IMR-90 (cell line): ENCODE measurements around the gene PEX19. TPM values are rescaled to one million over a fixed set of nuclear protein-coding genes. Genes with fewer than 3 reads are reported as not detected.

ENCODE experiments used
- ATAC-seq: fragments of 200-7000 bp; cut with Tn5 transposase; 2 replicates; pipeline ENCODE4 v1.9.1; 2020; ENCODE audit warnings: low read depth, mild to moderate bottlenecking, moderate library complexity
- BruUV-seq: library from RNA; stranded (reverse); fragments of 400-500 nt; replicated peaks from 2 replicates; lab custom pipeline; 2021; lab: Mats Ljungman, UMichigan
- CTCF ChIA-PET: fragments of 300-600 bp; formaldehyde crosslinking; extraction: SDS; loops from one replicate; lab custom pipeline; 2021; ENCODE audit warnings: antibody characterized with exemption; lab: Yijun Ruan, JAX
- POLR2A ChIA-PET: fragments of 300-600 bp; sonication (Branson Sonifier 250); formaldehyde crosslinking; loops from one replicate; lab custom pipeline; 2022; ENCODE audit warnings: antibody characterized with exemption; ENCODE audit not compliant: unreplicated experiment; lab: Charles Lee
- DNase-seq: peaks from one replicate; pipeline ENCODE4 v3.0.0; 2013
- H2AFZ ChIP-seq: replicated peaks from 2 replicates; pipeline ENCODE3; 2013; ENCODE audit warnings: low read length, mild to moderate bottlenecking; ENCODE audit not compliant: poor library complexity
- H2AK5ac ChIP-seq: 2 replicates; pipeline ENCODE4 v1.6.1; 2013; ENCODE audit warnings: low read depth, low read length, inconsistent platforms
- H2AK9ac ChIP-seq: replicated peaks from 2 replicates; pipeline ENCODE3; 2013; ENCODE audit warnings: mild to moderate bottlenecking, low read depth, low read length, moderate library complexity; ENCODE audit not compliant: poor library complexity
- H2BK120ac ChIP-seq: 2 replicates; pipeline ENCODE4 v1.6.1; 2013; ENCODE audit warnings: low read depth, low read length, inconsistent platforms
- H2BK15ac ChIP-seq: 3 replicates; pipeline ENCODE4 v1.6.1; 2013; ENCODE audit warnings: low read depth, low read length, inconsistent platforms
- H2BK20ac ChIP-seq: 2 replicates; pipeline ENCODE4 v1.6.1; 2013; ENCODE audit warnings: low read depth, mild to moderate bottlenecking, inconsistent platforms, low read length, moderate library complexity
- H2BK5ac ChIP-seq: 2 replicates; pipeline ENCODE4 v1.6.1; 2013; ENCODE audit warnings: mild to moderate bottlenecking, low read depth, low read length, inconsistent platforms; ENCODE audit not compliant: poor library complexity, severe bottlenecking
- H3K14ac ChIP-seq: replicated peaks from 2 replicates; pipeline ENCODE4 v1.6.1; 2013; ENCODE audit warnings: low read depth, low read length, inconsistent platforms
- H3K18ac ChIP-seq: 2 replicates; pipeline ENCODE4 v1.6.1; 2013; ENCODE audit warnings: low read depth, low read length, control low read depth
- H3K23ac ChIP-seq: 2 replicates; pipeline ENCODE4 v1.6.1; 2013; ENCODE audit warnings: low read depth, low read length, inconsistent platforms
- H3K27ac ChIP-seq: 2 replicates; pipeline ENCODE4 v1.5.1; 2013; ENCODE audit warnings: mild to moderate bottlenecking, control low read depth, low read length; ENCODE audit not compliant: insufficient read depth
- H3K27me3 ChIP-seq: 2 replicates; pipeline ENCODE4 v1.6.1; 2013; ENCODE audit warnings: low read length; ENCODE audit not compliant: control insufficient read depth, insufficient read depth
- H3K36me3 ChIP-seq: 2 replicates; pipeline ENCODE4 v1.6.1; 2013; ENCODE audit warnings: low read length, mixed read lengths; ENCODE audit not compliant: control insufficient read depth, insufficient read depth
- H3K4ac ChIP-seq: 2 replicates; pipeline ENCODE4 v1.6.1; 2013; ENCODE audit warnings: low read depth, low read length, inconsistent platforms
- H3K4me1 ChIP-seq: 2 replicates; pipeline ENCODE4 v1.6.1; 2013; ENCODE audit warnings: low read length, mixed read lengths; ENCODE audit not compliant: control insufficient read depth, insufficient read depth
- H3K4me2 ChIP-seq: 2 replicates; pipeline ENCODE4 v1.6.1; 2013; ENCODE audit warnings: low read depth, mild to moderate bottlenecking, control low read depth, low read length, moderate library complexity
- H3K4me3 ChIP-seq: 2 replicates; pipeline ENCODE4 v1.5.1; 2013; ENCODE audit warnings: low read depth, mild to moderate bottlenecking, control low read depth, low read length, moderate library complexity; ENCODE audit not compliant: insufficient read depth
- H3K56ac ChIP-seq: 2 replicates; pipeline ENCODE4 v1.6.1; 2013; ENCODE audit warnings: low read length, inconsistent platforms; ENCODE audit not compliant: insufficient read depth; ENCODE audit errors: extremely low read depth
- H3K79me1 ChIP-seq, 2 experiments: 2 replicates each; pipeline ENCODE4 v1.6.1; 2013; ENCODE audit warnings: low read length in 2 of 2, inconsistent platforms in 1 of 2, low read depth in 1 of 2
- H3K9ac ChIP-seq: 2 replicates; pipeline ENCODE4 v1.6.1; 2013; ENCODE audit warnings: low read depth, low read length, control low read depth
- H3K9me1 ChIP-seq: 2 replicates; pipeline ENCODE4 v1.6.1; 2013; ENCODE audit warnings: low read length, inconsistent platforms; ENCODE audit not compliant: insufficient read depth
- H3K9me3 ChIP-seq: 2 replicates; pipeline ENCODE4 v1.6.1; 2013; ENCODE audit warnings: low read length; ENCODE audit not compliant: control insufficient read depth, insufficient read depth
- H4K20me1 ChIP-seq: 2 replicates; pipeline ENCODE4 v1.6.1; 2013; ENCODE audit warnings: low read length, inconsistent platforms; ENCODE audit not compliant: insufficient read depth
- H4K5ac ChIP-seq: 2 replicates; pipeline ENCODE4 v1.6.1; 2013; ENCODE audit warnings: mild to moderate bottlenecking, low read depth, low read length, control low read depth
- H4K8ac ChIP-seq, 2 experiments: 2 replicates each; pipeline ENCODE4 v1.6.1; 2013; ENCODE audit warnings: low read depth in 2 of 2, low read length in 2 of 2, control low read depth in 1 of 2, inconsistent platforms in 1 of 2
- H4K91ac ChIP-seq: 2 replicates; pipeline ENCODE4 v1.6.1; 2013; ENCODE audit warnings: low read depth, low read length, inconsistent platforms; ENCODE audit not compliant: insufficient read depth
- MAFK ChIP-seq: IDR thresholded peaks from 2 replicates; pipeline ENCODE4 v1.6.1; 2012; ENCODE audit warnings: low read depth, low read length, improper control_type of control experiment
- MXI1 ChIP-seq: IDR thresholded peaks from 2 replicates; pipeline ENCODE4 v1.6.1; 2012; ENCODE audit warnings: low read depth, mild to moderate bottlenecking, low read length, moderate library complexity, borderline replicate concordance
- POLR2A ChIP-seq: IDR thresholded peaks from 2 replicates; pipeline ENCODE4 v1.6.1; 2012; ENCODE audit warnings: mild to moderate bottlenecking, low read depth, low read length
- RCOR1 ChIP-seq: IDR thresholded peaks from 2 replicates; pipeline ENCODE4 v1.6.1; 2012; ENCODE audit warnings: mild to moderate bottlenecking, low read length, improper control_type of control experiment; ENCODE audit not compliant: insufficient replicate concordance
- WGBS, 2 experiments: methylation state at CpG; one replicate each; pipeline versions ENCODE4 v1.1.5 to v1.1.7; 2013; ENCODE audit warnings: missing lambda C conversion rate in 2 of 2; ENCODE audit not compliant: insufficient read length in 1 of 2; ENCODE audit errors: extremely low coverage in 2 of 2; 5-methylcytosine and 5-hydroxymethylcytosine counted together
- dilution Hi-C: fragments of 300-500 bp; cut with HindIII; formaldehyde crosslinking; loops from one replicate; pipeline ENCODE4 v1.14.3; 2018; ENCODE audit warnings: low sequenced_read_pairs; ENCODE audit not compliant: unreplicated experiment
- in situ Hi-C: fragments of 300-500 bp; cut with MboI; formaldehyde crosslinking; loops from 3 replicates; pipeline ENCODE4 v1.14.3; 2019; ENCODE audit warnings: low sequenced_read_pairs, inconsistent platforms, mixed read lengths
- intact Hi-C: fragments of 100-400 bp; cut with micrococcal nuclease; formaldehyde crosslinking; loops from 2 replicates; pipeline ENCODE4 v1.10.0; 2022
- polyA plus RNA-seq, 3 experiments: library from polyadenylated mRNA; depleted of rRNA; stranded (reverse); fragments of >200 nt; gene quantifications; 2 replicates each; pipeline ENCODE4 v1.2.3, GENCODE V29; 2012; ENCODE audit warnings: low replicate concordance in 1 of 3
- total RNA-seq: library from RNA; depleted of rRNA; stranded (reverse); fragments of >200 nt; gene quantifications from 2 replicates; pipeline ENCODE4 v1.2.3, GENCODE V29; 2012
- TF ChIP-seq, protein P1 (sequence below): fragments of 150-350 bp; IDR thresholded peaks from 2 replicates; pipeline ENCODE4 v1.6.1; 2016; ENCODE audit warnings: low read depth, mild to moderate bottlenecking, low read length, moderate library complexity, borderline replicate concordance
- TF ChIP-seq, protein P2 (sequence below): fragments of 150-350 bp; IDR thresholded peaks from 2 replicates; pipeline ENCODE4 v1.6.1; 2017; ENCODE audit warnings: mild to moderate bottlenecking, antibody characterized with exemption, low read length, low read depth

Gene PEX19
- total and polyA plus RNA-seq, 2 of the 4 experiments (the other 2 are of a cell fraction): 44.5 to 67.7 TPM

- H2BK120ac ChIP-seq: no peak overlapping the region
- H2AK9ac ChIP-seq: no peak overlapping the region
- no peak overlapping the region for H3K9ac ChIP-seq
- TF ChIP-seq POLR2A: no peak
- 0 out of 2 replicates have a peak, but pooled peaks have one; percentile 11 for TF ChIP-seq MAFK
- TF ChIP-seq, protein P1, sequence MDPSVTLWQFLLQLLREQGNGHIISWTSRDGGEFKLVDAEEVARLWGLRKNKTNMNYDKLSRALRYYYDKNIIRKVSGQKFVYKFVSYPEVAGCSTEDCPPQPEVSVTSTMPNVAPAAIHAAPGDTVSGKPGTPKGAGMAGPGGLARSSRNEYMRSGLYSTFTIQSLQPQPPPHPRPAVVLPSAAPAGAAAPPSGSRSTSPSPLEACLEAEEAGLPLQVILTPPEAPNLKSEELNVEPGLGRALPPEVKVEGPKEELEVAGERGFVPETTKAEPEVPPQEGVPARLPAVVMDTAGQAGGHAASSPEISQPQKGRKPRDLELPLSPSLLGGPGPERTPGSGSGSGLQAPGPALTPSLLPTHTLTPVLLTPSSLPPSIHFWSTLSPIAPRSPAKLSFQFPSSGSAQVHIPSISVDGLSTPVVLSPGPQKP: no peak
- TF ChIP-seq, protein P2, sequence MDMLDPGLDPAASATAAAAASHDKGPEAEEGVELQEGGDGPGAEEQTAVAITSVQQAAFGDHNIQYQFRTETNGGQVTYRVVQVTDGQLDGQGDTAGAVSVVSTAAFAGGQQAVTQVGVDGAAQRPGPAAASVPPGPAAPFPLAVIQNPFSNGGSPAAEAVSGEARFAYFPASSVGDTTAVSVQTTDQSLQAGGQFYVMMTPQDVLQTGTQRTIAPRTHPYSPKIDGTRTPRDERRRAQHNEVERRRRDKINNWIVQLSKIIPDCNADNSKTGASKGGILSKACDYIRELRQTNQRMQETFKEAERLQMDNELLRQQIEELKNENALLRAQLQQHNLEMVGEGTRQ: no peak
- no peak for TF ChIP-seq MXI1
- TF ChIP-seq RCOR1: no peak
- H3K18ac ChIP-seq: no peak overlapping the region
- no peak overlapping the region for H3K56ac ChIP-seq
- ChIA-PET CTCF (interaction anchor here (1.1 kb wide), 1 partner anchor 13 kb away, joined by 3 read pairs; no protein-coding TSS in a partner anchor), POLR2A (no interaction called here)
- no peaks in the 10 kb centered on the region for H3K27me3 ChIP-seq
- no peak overlapping the region for H4K5ac ChIP-seq
- H3K79me1 ChIP-seq: peaks cover 3 to 10% of the 10 kb centered on the region in 2 experiments; a peak in 3 of 4 replicates
- dilution Hi-C loops: no loop called here
- no peak overlapping the region for H3K23ac ChIP-seq
- no peak overlapping the region for H3K4me2 ChIP-seq
- BruUV-seq: no TSS peak
- no peaks in the 10 kb centered on the region for H3K4me1 ChIP-seq
- H3K36me3 ChIP-seq: peaks cover 31% of the 10 kb centered on the region
- H2AK5ac ChIP-seq: no peak overlapping the region
- no peak overlapping the region for H2BK20ac ChIP-seq
- no peak overlapping the region for H4K91ac ChIP-seq
- H4K20me1 ChIP-seq: no peaks in the 10 kb centered on the region
- no peak overlapping the region for H3K4ac ChIP-seq
- no peak overlapping the region for H2BK15ac ChIP-seq
- in situ Hi-C loops: no loop called here
- WGBS, 2 experiments: no CpG with 5 or more reads among the region's 4 CpGs
- intact Hi-C loops: no loop called here
- no peak overlapping the region for H2BK5ac ChIP-seq
- DNase-seq (no peak), ATAC-seq (no peak)
- no peak overlapping the region for H3K14ac ChIP-seq
- H3K9me1 ChIP-seq: no peaks in the 10 kb centered on the region; the same call in none of the 2 replicates
- H4K8ac ChIP-seq: no peak overlapping the region
- H2AFZ ChIP-seq: no peak overlapping the region
- H3K27ac ChIP-seq: no peak overlapping the region
- no peaks in the 10 kb centered on the region for H3K9me3 ChIP-seq
- H3K4me3 ChIP-seq: no peak overlapping the region
Observed at GRCh38 chr1:160277987-160278386, 6.9 kb downstream of the PEX19 start.
